Measurements from ENCODE around the gene SEMA4D. TPM values are rescaled to one million over a fixed set of nuclear protein-coding genes. Genes with fewer than 3 reads are reported as not detected.
"Not testable (repeated sequence)": the region's sequence is repeated elsewhere in the genome, so short reads cannot be mapped to it uniquely, and the experiment has no call there.

The SEMA4D gene
- total RNA-seq, 4 donors from 2014 or later = 23.6 to 77.0 (median 41.3) TPM

DNA sequence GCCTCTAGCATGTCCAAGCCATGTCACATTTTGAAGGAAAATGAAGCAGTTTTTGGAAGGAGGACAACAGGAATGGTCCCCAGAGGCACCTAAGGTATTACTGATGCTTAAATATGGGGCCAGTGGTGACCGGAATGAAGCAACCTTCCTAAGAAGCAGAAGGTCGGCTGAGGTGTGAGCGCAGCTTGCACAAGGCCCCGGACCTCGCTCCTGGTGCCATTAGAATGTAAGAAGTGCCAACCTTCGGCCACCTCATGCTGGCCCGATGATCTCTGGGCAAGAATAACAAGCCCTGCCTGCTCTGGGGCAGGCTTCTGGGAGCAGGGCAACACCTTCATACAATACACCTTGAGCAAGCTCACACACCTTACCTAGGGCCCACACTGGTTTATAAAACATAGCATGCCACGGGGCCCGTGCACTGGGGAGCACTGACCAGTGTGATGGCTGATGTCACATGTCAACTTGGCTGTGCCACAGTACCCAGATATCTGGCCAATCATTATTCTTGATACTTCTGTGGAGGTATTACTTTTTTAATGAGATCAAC is 21.9 kb downstream of the SEMA4D start:
- intact Hi-C loops (cut with DNase I; ENCODE audit: low total_unique reads) = no loop called here
- TF ChIP-seq POLR2A (IDR thresholded peaks at IDR 0.05) = no peak
- TF ChIP-seq, protein P1, sequence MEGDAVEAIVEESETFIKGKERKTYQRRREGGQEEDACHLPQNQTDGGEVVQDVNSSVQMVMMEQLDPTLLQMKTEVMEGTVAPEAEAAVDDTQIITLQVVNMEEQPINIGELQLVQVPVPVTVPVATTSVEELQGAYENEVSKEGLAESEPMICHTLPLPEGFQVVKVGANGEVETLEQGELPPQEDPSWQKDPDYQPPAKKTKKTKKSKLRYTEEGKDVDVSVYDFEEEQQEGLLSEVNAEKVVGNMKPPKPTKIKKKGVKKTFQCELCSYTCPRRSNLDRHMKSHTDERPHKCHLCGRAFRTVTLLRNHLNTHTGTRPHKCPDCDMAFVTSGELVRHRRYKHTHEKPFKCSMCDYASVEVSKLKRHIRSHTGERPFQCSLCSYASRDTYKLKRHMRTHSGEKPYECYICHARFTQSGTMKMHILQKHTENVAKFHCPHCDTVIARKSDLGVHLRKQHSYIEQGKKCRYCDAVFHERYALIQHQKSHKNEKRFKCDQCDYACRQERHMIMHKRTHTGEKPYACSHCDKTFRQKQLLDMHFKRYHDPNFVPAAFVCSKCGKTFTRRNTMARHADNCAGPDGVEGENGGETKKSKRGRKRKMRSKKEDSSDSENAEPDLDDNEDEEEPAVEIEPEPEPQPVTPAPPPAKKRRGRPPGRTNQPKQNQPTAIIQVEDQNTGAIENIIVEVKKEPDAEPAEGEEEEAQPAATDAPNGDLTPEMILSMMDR (IDR thresholded peaks at IDR 0.05 in 4 of 5, conservative IDR thresholded peaks at IDR 0.05 in 1 of 5) = no peak
- no peaks in the 10 kb centered on the region for H3K36me3 ChIP-seq
- in situ Hi-C loops (cut with MboI; ENCODE audit: low sequenced_read_pairs in 4 of 4) = no loop called here
- H3K4me3 ChIP-seq = no peak overlapping the region
- ATAC-seq (no peak), DNase-seq (no peak)
- H3K27ac ChIP-seq = no peak overlapping the region
- peaks cover 35 to 45% of the 10 kb centered on the region in 2 donors for H3K4me1 ChIP-seq
- no peaks in the 10 kb centered on the region for H3K27me3 ChIP-seq
- H3K9me3 ChIP-seq = no peaks in the 10 kb centered on the region

- Histone ChIP-seq H3K27me3 (no peaks in the 10 kb centered on the region), H3K9me3 (no peaks in the 10 kb centered on the region), H3K4me1 (peaks cover 32 to 37% of the 10 kb centered on the region in 2 donors), H3K27ac (peak overlapping the region in 2 of 4 donors; percentile 9 to 27), H3K4me3 (no peak overlapping the region), H3K36me3 (no peaks in the 10 kb centered on the region)
- DNase-seq (no peak), ATAC-seq (no peak)
- intact Hi-C loops (cut with DNase I; ENCODE audit: low total_unique reads) (no loop called here), in situ Hi-C loops (cut with MboI; ENCODE audit: low sequenced_read_pairs in 4 of 4) (no loop called here)
- TF ChIP-seq POLR2A (IDR thresholded peaks at IDR 0.05) = no peak
- TF ChIP-seq, protein P1 (IDR thresholded peaks at IDR 0.05 in 4 of 5, conservative IDR thresholded peaks at IDR 0.05 in 1 of 5) = no peak
Measured at GRCh38 chr9:89474939-89475338, 23.0 kb downstream of the SEMA4D start.

- Histone ChIP-seq H3K36me3 (no peaks in the 10 kb centered on the region), H3K27ac (peak overlapping the region in 1 of 4 donors; percentile 27), H3K9me3 (no peaks in the 10 kb centered on the region), H3K4me3 (no peak overlapping the region), H3K27me3 (no peaks in the 10 kb centered on the region), H3K4me1 (peaks cover 42 to 45% of the 10 kb centered on the region in 2 donors)
- no peak for TF ChIP-seq POLR2A (IDR thresholded peaks at IDR 0.05)
- TF ChIP-seq, protein P1 (IDR thresholded peaks at IDR 0.05 in 4 of 5, conservative IDR thresholded peaks at IDR 0.05 in 1 of 5) = no peak
- ATAC-seq (no peak), DNase-seq (no peak)
- in situ Hi-C loops (cut with MboI; ENCODE audit: low sequenced_read_pairs in 4 of 4) = no loop called here
- intact Hi-C loops (cut with DNase I; ENCODE audit: low total_unique reads) = no loop called here
Measured at GRCh38 chr9:89473762-89474469, 24.0 kb downstream of the SEMA4D start.

- intact Hi-C loops (cut with DNase I; ENCODE audit: low total_unique reads); DNase-seq; H3K36me3 ChIP-seq; H3K4me3 ChIP-seq; H3K27me3 ChIP-seq; ATAC-seq; H3K9me3 ChIP-seq; in situ Hi-C loops (cut with MboI; ENCODE audit: low sequenced_read_pairs in 4 of 4); H3K27ac ChIP-seq: not testable (repeated sequence)
- peaks cover 42 to 43% of the 10 kb centered on the region in 2 donors for H3K4me1 ChIP-seq
Measured at GRCh38 chr9:89471796-89472320, 26.1 kb downstream of the SEMA4D start.

GRCh38 chr9:89471390-89471789 is 26.5 kb downstream of the SEMA4D start:
- Histone ChIP-seq H3K27ac (no peak overlapping the region), H3K36me3 (no peaks in the 10 kb centered on the region), H3K4me3 (no peak overlapping the region), H3K4me1 (peaks cover 40 to 42% of the 10 kb centered on the region in 2 donors), H3K27me3 (no peaks in the 10 kb centered on the region), H3K9me3 (no peaks in the 10 kb centered on the region)
- DNase-seq = no peak
- intact Hi-C loops (cut with DNase I; ENCODE audit: low total_unique reads) (no loop called here), in situ Hi-C loops (cut with MboI; ENCODE audit: low sequenced_read_pairs in 4 of 4) (no loop called here)
- TF ChIP-seq POLR2A (IDR thresholded peaks at IDR 0.05) = no peak
- TF ChIP-seq, protein P1 (IDR thresholded peaks at IDR 0.05 in 4 of 5, conservative IDR thresholded peaks at IDR 0.05 in 1 of 5) = no peak
- no peak for ATAC-seq

All from gastrocnemius medialis (tissue), 4 donors.